H1 (cell line): ENCODE data around the gene IZUMO2. TPM values are rescaled to one million over a fixed set of nuclear protein-coding genes. Genes with fewer than 3 reads are reported as not detected.

ENCODE experiments used
- CTCF ChIA-PET: fragments of 300-600 bp; sonication (Branson Sonifier 250); formaldehyde crosslinking; loops from one replicate; lab custom pipeline; 2021; ENCODE audit not compliant: partially characterized antibody; lab: Charles Lee
- POLR2A ChIA-PET: fragments of 300-600 bp; sonication (Branson Sonifier 250); formaldehyde crosslinking; loops from one replicate; lab custom pipeline; 2021; ENCODE audit warnings: inconsistent platforms; ENCODE audit not compliant: partially characterized antibody; lab: Charles Lee
- DNase-seq, 2 experiments: peaks; one replicate each; pipeline versions ENCODE4 v3.0.0 to v3.0.0-alpha.2; 2010 to 2022; ENCODE audit warnings: low spot score in 2 of 2, low read depth in 1 of 2, mixed read lengths in 1 of 2
- FAIRE-seq: peaks from 2 replicates; lab custom pipeline; 2011; peaks lifted over from hg19 to GRCh38; lab: Jason Lieb, UNC
- H2AFZ ChIP-seq: 2 replicates; pipeline ENCODE4 v1.8.1; 2012; ENCODE audit warnings: low read length, inconsistent platforms
- H2AK5ac ChIP-seq: 2 replicates; pipeline ENCODE4 v1.6.1; 2013; ENCODE audit warnings: low read depth, low read length
- H2BK120ac ChIP-seq: replicated peaks from 2 replicates; pipeline ENCODE3; 2013; ENCODE audit warnings: low read depth, low read length, inconsistent platforms
- H2BK12ac ChIP-seq: 2 replicates; pipeline ENCODE4 v1.6.1; 2013; ENCODE audit warnings: low read depth, low read length
- H2BK15ac ChIP-seq: 2 replicates; pipeline ENCODE4 v1.6.1; 2013; ENCODE audit warnings: low read length
- H2BK20ac ChIP-seq: 2 replicates; pipeline ENCODE4 v1.6.1; 2013; ENCODE audit warnings: low read length
- H2BK5ac ChIP-seq: 2 replicates; pipeline ENCODE4 v1.6.1; 2013; ENCODE audit warnings: low read depth, low read length
- H3K14ac ChIP-seq: 2 replicates; pipeline ENCODE4 v1.6.1; 2013; ENCODE audit warnings: inconsistent platforms; ENCODE audit not compliant: insufficient read length
- H3K18ac ChIP-seq: 2 replicates; pipeline ENCODE4 v1.6.1; 2013; ENCODE audit warnings: low read length; ENCODE audit errors: extremely low read depth
- H3K23ac ChIP-seq: 2 replicates; pipeline ENCODE4 v1.6.1; 2013; ENCODE audit warnings: inconsistent platforms; ENCODE audit not compliant: insufficient read length
- H3K23me2 ChIP-seq: 2 replicates; pipeline ENCODE4 v1.6.1; 2013; ENCODE audit warnings: low read depth, low read length
- H3K27ac ChIP-seq: 2 replicates; pipeline ENCODE4 v1.6.1; 2011; ENCODE audit warnings: low read depth, low read length, inconsistent platforms
- H3K27me3 ChIP-seq, 4 experiments: replicated peaks in 1 of 4; 1 replicate in 1 of 4; 2 replicates in 3 of 4; pipeline versions ENCODE4 v1.6.1 to v1.8.1; 2011 to 2013; ENCODE audit warnings: low read length in 3 of 4, mild to moderate bottlenecking in 3 of 4, inconsistent platforms in 2 of 4, mixed read lengths in 2 of 4, moderate library complexity in 1 of 4; ENCODE audit not compliant: control insufficient read depth in 3 of 4, insufficient read depth in 3 of 4; ENCODE audit errors: extremely low read depth in 1 of 4
- H3K36me3 ChIP-seq, 4 experiments: 2 replicates each; pipeline versions ENCODE4 v1.6.1 to v1.8.1; 2011 to 2013; ENCODE audit warnings: mild to moderate bottlenecking in 4 of 4, low read length in 3 of 4, moderate library complexity in 2 of 4, control low read depth in 1 of 4, inconsistent platforms in 1 of 4; ENCODE audit not compliant: insufficient read depth in 4 of 4, control insufficient read depth in 2 of 4
- H3K4ac ChIP-seq: replicated peaks from 2 replicates; pipeline ENCODE3; 2013; ENCODE audit warnings: low read length, low read depth, mixed read lengths, inconsistent platforms; ENCODE audit not compliant: insufficient read length
- H3K4me1 ChIP-seq, 4 experiments: replicated peaks in 1 of 4; 1 replicate in 1 of 4; 2 replicates in 3 of 4; pipeline versions ENCODE4 v1.6.1 to v1.8.1; 2011 to 2013; ENCODE audit warnings: low read length in 3 of 4, inconsistent platforms in 2 of 4, mixed read lengths in 1 of 4; ENCODE audit not compliant: insufficient read depth in 4 of 4, control insufficient read depth in 3 of 4
- H3K4me2 ChIP-seq, 2 experiments: 2 replicates each; pipeline versions ENCODE4 v1.6.1 to v1.8.1; 2011 to 2013; ENCODE audit warnings: low read depth in 2 of 2, low read length in 2 of 2, control low read depth in 1 of 2, inconsistent platforms in 1 of 2, mild to moderate bottlenecking in 1 of 2; ENCODE audit not compliant: insufficient read depth in 1 of 2
- H3K4me3 ChIP-seq, 4 experiments: fragments of 200-600, 300-600 bp in 1 of 4; sonication (generic), shearing (Covaris generic), sonication (Bioruptor Twin) in 1 of 4; 2 replicates each; pipeline versions ENCODE4 v1.5.1 to v1.8.1; 2011 to 2016; ENCODE audit warnings: low read length in 4 of 4, low read depth in 3 of 4, control low read depth in 2 of 4, inconsistent platforms in 2 of 4, mild to moderate bottlenecking in 2 of 4, mixed read lengths in 1 of 4, moderate library complexity in 1 of 4; ENCODE audit not compliant: insufficient read depth in 2 of 4; ENCODE audit errors: extremely low read depth in 1 of 4
- H3K56ac ChIP-seq: replicated peaks from 2 replicates; pipeline ENCODE3; 2013; ENCODE audit warnings: low read depth, mild to moderate bottlenecking, mixed read lengths, low read length, inconsistent platforms; ENCODE audit not compliant: insufficient read length
- H3K79me1 ChIP-seq: 2 replicates; pipeline ENCODE4 v1.6.1; 2013; ENCODE audit warnings: low read depth, low read length, control low read depth
- H3K79me2 ChIP-seq, 2 experiments: 2 replicates each; pipeline versions ENCODE4 v1.6.1 to v1.8.1; 2012 to 2013; ENCODE audit warnings: low read length in 2 of 2, mild to moderate bottlenecking in 2 of 2, inconsistent platforms in 1 of 2; ENCODE audit not compliant: insufficient read depth in 2 of 2, control insufficient read depth in 1 of 2
- H3K9ac ChIP-seq, 4 experiments: replicated peaks in 1 of 4; 1 replicate in 1 of 4; 2 replicates in 3 of 4; pipeline versions ENCODE4 v1.6.1 to v1.8.1; 2011 to 2013; ENCODE audit warnings: low read depth in 3 of 4, low read length in 3 of 4, control low read depth in 2 of 4, mild to moderate bottlenecking in 2 of 4, moderate library complexity in 2 of 4, inconsistent platforms in 1 of 4; ENCODE audit errors: extremely low read depth in 1 of 4
- H3K9me3 ChIP-seq, 2 experiments: 2 replicates each; pipeline versions ENCODE4 v1.6.1 to v1.8.1; 2012 to 2013; ENCODE audit warnings: mild to moderate bottlenecking in 2 of 2, moderate library complexity in 2 of 2, control low read depth in 1 of 2, inconsistent platforms in 1 of 2, low read depth in 1 of 2, low read length in 1 of 2, mixed read lengths in 1 of 2; ENCODE audit not compliant: insufficient read depth in 2 of 2
- H4K20me1 ChIP-seq, 2 experiments: replicated peaks in 1 of 2; 2 replicates each; pipeline versions ENCODE3 to v1.8.1; 2011 to 2013; ENCODE audit warnings: inconsistent platforms in 2 of 2, low read length in 2 of 2, mild to moderate bottlenecking in 1 of 2; ENCODE audit not compliant: insufficient read depth in 2 of 2, control insufficient read depth in 1 of 2
- H4K5ac ChIP-seq: 2 replicates; pipeline ENCODE4 v1.6.1; 2013; ENCODE audit warnings: low read length, low read depth, mixed read lengths, inconsistent platforms; ENCODE audit not compliant: insufficient read length
- H4K8ac ChIP-seq: 2 replicates; pipeline ENCODE4 v1.8.0; 2013; ENCODE audit warnings: mild to moderate bottlenecking, moderate library complexity, low read length, inconsistent platforms; ENCODE audit not compliant: insufficient read depth; ENCODE audit errors: extremely low read depth
- H4K91ac ChIP-seq: replicated peaks from 2 replicates; pipeline ENCODE3; 2013; ENCODE audit warnings: low read length, mixed read lengths, inconsistent platforms; ENCODE audit not compliant: insufficient read length
- CBX8 ChIP-seq: fragments of 300-800, 300-1000 bp; sonication (generic); IDR thresholded peaks from 2 replicates; pipeline ENCODE4 v1.7.1; 2016; ENCODE audit warnings: low read depth, low read length, borderline replicate concordance
- CTCF ChIP-seq, 3 experiments: IDR thresholded peaks; 1 replicate in 2 of 3; 2 replicates in 1 of 3; pipeline versions ENCODE4 v1.5.1 to v1.6.1; 2011; ENCODE audit warnings: low read length in 3 of 3, mild to moderate bottlenecking in 3 of 3, inconsistent platforms in 2 of 3, low read depth in 1 of 3, moderate library complexity in 1 of 3; ENCODE audit not compliant: insufficient read depth in 1 of 3; ENCODE audit errors: control extremely low read depth in 1 of 3
- EP300 ChIP-seq, 2 experiments: IDR thresholded peaks; 1 replicate in 1 of 2; 2 replicates in 1 of 2; pipeline ENCODE4 v1.6.1; 2011 to 2012; ENCODE audit warnings: low read depth in 2 of 2, low read length in 2 of 2, mild to moderate bottlenecking in 2 of 2, borderline replicate concordance in 1 of 2, inconsistent platforms in 1 of 2, moderate library complexity in 1 of 2
- GTF2F1 ChIP-seq: IDR thresholded peaks from 2 replicates; pipeline ENCODE4 v1.6.1; 2012; ENCODE audit warnings: low read depth, low read length, improper control_type of control experiment, borderline replicate concordance
- HDAC6 ChIP-seq: IDR thresholded peaks from one replicate; pipeline ENCODE4 v1.7.1; 2012; ENCODE audit warnings: low read depth, mild to moderate bottlenecking, inconsistent platforms, low read length, moderate library complexity
- NRF1 ChIP-seq: IDR thresholded peaks from 2 replicates; pipeline ENCODE4 v1.6.1; 2011; ENCODE audit warnings: mild to moderate bottlenecking, low read depth, low read length, improper control_type of control experiment
- POLR2AphosphoS5 ChIP-seq: IDR thresholded peaks from 2 replicates; pipeline ENCODE4 v1.6.1; 2011; ENCODE audit warnings: low read depth, low read length
- POU5F1 ChIP-seq: IDR thresholded peaks from 2 replicates; pipeline ENCODE4 v1.6.1; 2011; ENCODE audit warnings: low read depth, mild to moderate bottlenecking, low read length, moderate library complexity
- SIRT6 ChIP-seq: IDR thresholded peaks from one replicate; pipeline ENCODE4 v1.7.1; 2012; ENCODE audit warnings: low read length, inconsistent platforms
- SUZ12 ChIP-seq: fragments of 200-600 bp; sonication (generic); IDR thresholded peaks from 2 replicates; pipeline ENCODE4 v1.6.1; 2012; ENCODE audit warnings: mild to moderate bottlenecking, inconsistent platforms, low read length, moderate library complexity, mixed read lengths
- YY1 ChIP-seq: IDR thresholded peaks from 2 replicates; pipeline ENCODE4 v1.6.1; 2011; ENCODE audit warnings: low read depth, mild to moderate bottlenecking, low read length
- ZNF274 ChIP-seq: IDR thresholded peaks from 2 replicates; pipeline ENCODE4 v1.7.0; 2012; ENCODE audit warnings: low read length, borderline replicate concordance; ENCODE audit errors: extremely low read depth
- WGBS, 2 experiments: shearing (Covaris generic) in 1 of 2; methylation state at CpG; one replicate each; pipeline versions ENCODE4 v1.1.6 to v1.1.7; 2013 to 2015; ENCODE audit warnings: low lambda C conversion rate in 2 of 2, mixed read lengths in 2 of 2, inconsistent platforms in 1 of 2, low coverage in 1 of 2, missing lambda C conversion rate in 1 of 2; ENCODE audit not compliant: insufficient replicate concordance in 2 of 2, insufficient coverage in 1 of 2, insufficient read length in 1 of 2; ENCODE audit errors: extremely low coverage in 1 of 2, missing lambda C conversion rate in 1 of 2; 5-methylcytosine and 5-hydroxymethylcytosine counted together
- polyA plus RNA-seq, 7 experiments: library from polyadenylated mRNA; depleted of rRNA in 3 of 7; stranded (reverse) in 5 of 7; unstranded in 2 of 7; fragments of >200 nt in 5 of 7; fragments of 200-250 nt in 2 of 7; gene quantifications; 1 replicate in 5 of 7; 2 replicates in 1 of 7; 4 replicates in 1 of 7; pipeline versions ENCODE4 v1.2.1 to v1.2.3, GENCODE V29; 2011 to 2013; ENCODE audit warnings: missing spikeins in 2 of 7, mixed read lengths in 2 of 7
- total RNA-seq: library from RNA; stranded (reverse); fragmentation: NEBNext Ultra II Directional; extraction: Animal tissue kit (Norgen Biotek cat#: 25700); gene quantifications from 2 replicates; pipeline ENCODE4 v1.2.1, GENCODE V29; 2021

The IZUMO2 gene
- total and polyA plus RNA-seq, 2 of the 8 experiments (the other 6 are each of a cell fraction or from before 2014, with no cell fraction given) = 1.7 to 1.9 TPM

- H3K79me2 ChIP-seq = no peaks in the 10 kb centered on the region
- no peak overlapping the region for H3K4ac ChIP-seq
- H2BK15ac ChIP-seq = no peak overlapping the region
- FAIRE-seq (no peak), DNase-seq (no peak)
- no peak overlapping the region for H2BK12ac ChIP-seq
- H4K20me1 ChIP-seq = peaks cover 0 to 7% of the 10 kb centered on the region in 2 experiments
- H3K27me3 ChIP-seq = peaks cover 0 to 2% (median under 1%) of the 10 kb centered on the region in 4 experiments; a peak in 3 of 7 replicates
- no peak overlapping the region for H3K4me3 ChIP-seq
- ChIA-PET CTCF (interaction anchor here (1.6 kb wide), 1 partner anchor 10 kb away, joined by 4 read pairs; no protein-coding TSS in a partner anchor), POLR2A (no interaction called here)
- H3K9me3 ChIP-seq = peaks cover 0 to 2% of the 10 kb centered on the region in 2 experiments; a peak in 1 of 4 replicates
- peaks cover 0 to 5% (median 2%) of the 10 kb centered on the region in 4 experiments; a peak in 5 of 7 replicates for H3K4me1 ChIP-seq
- no peak overlapping the region for H2BK120ac ChIP-seq
- WGBS, 2 experiments = 90% methylated on average over 7 of the region's 7 CpGs; no CpG with 5 or more reads in 1 of the 2 experiments
- no peak overlapping the region for H3K23ac ChIP-seq
- no peak overlapping the region for H2AK5ac ChIP-seq
- H2BK20ac ChIP-seq = no peak overlapping the region
- H3K36me3 ChIP-seq = peaks cover 0 to 19% (median 8%) of the 10 kb centered on the region in 4 experiments; a peak in 2 of 8 replicates
- H3K14ac ChIP-seq = no peak overlapping the region
- H4K5ac ChIP-seq = no peak overlapping the region
- H3K23me2 ChIP-seq = peaks cover 5% of the 10 kb centered on the region; the same call in 1 of the 2 replicates
- H4K8ac ChIP-seq = no peak overlapping the region
- H3K18ac ChIP-seq = no peak overlapping the region
- H3K56ac ChIP-seq = no peak overlapping the region
- H3K4me2 ChIP-seq = no peak overlapping the region
- no peak overlapping the region for H2AFZ ChIP-seq
- no peak overlapping the region for H3K9ac ChIP-seq
- no peak overlapping the region for H3K27ac ChIP-seq
- no peaks in the 10 kb centered on the region; the same call in none of the 2 replicates for H3K79me1 ChIP-seq
- no peak overlapping the region for H4K91ac ChIP-seq
- H2BK5ac ChIP-seq = no peak overlapping the region
- TF ChIP-seq POU5F1 = no peak
- no peak for TF ChIP-seq NRF1
- TF ChIP-seq CBX8 = no peak
- TF ChIP-seq SUZ12 = no peak
- TF ChIP-seq POLR2AphosphoS5 = no peak
- no peak for TF ChIP-seq EP300 (IDR thresholded peaks at IDR 0.05; ENCODE audit: borderline replicate concordance in 1 of 2, low read depth in 2 of 2, low read length in 2 of 2)
- no peak for TF ChIP-seq GTF2F1
- no peak for TF ChIP-seq YY1
- no peak for TF ChIP-seq SIRT6
- TF ChIP-seq HDAC6 = no peak
- TF ChIP-seq ZNF274 = no peak
- no peak for TF ChIP-seq CTCF (IDR thresholded peaks at IDR 0.05; ENCODE audit: control extremely low read depth in 1 of 3, insufficient read depth in 1 of 3, low read depth in 1 of 3, low read length in 3 of 3)
Observed at GRCh38 chr19:50209131-50209530, 46.0 kb upstream of the IZUMO2 start.
